Esophagus (tissue), 2 donors: ENCODE data around the gene ANK3. TPM values are rescaled to one million over a fixed set of nuclear protein-coding genes. Genes with fewer than 3 reads are reported as not detected.

Experiments
- H3K27ac ChIP-seq, 2 donors: one replicate each; pipeline ENCODE4 v1.5.1; 2013; ENCODE audit warnings: low read depth in 2 of 2, mild to moderate bottlenecking in 2 of 2, inconsistent platforms in 1 of 2, low read length in 1 of 2, moderate library complexity in 1 of 2
- H3K27me3 ChIP-seq, 2 donors: one replicate each; pipeline ENCODE4 v1.6.1; 2013; ENCODE audit warnings: low read length in 2 of 2, control low read depth in 1 of 2, mild to moderate bottlenecking in 1 of 2; ENCODE audit not compliant: insufficient read depth in 2 of 2, control insufficient read depth in 1 of 2
- H3K36me3 ChIP-seq, 2 donors: one replicate each; pipeline ENCODE4 v1.6.1; 2013; ENCODE audit warnings: low read length in 1 of 2; ENCODE audit not compliant: control insufficient read depth in 2 of 2, insufficient read depth in 2 of 2
- H3K4me1 ChIP-seq, 2 donors: one replicate each; pipeline ENCODE4 v1.6.1; 2013; ENCODE audit warnings: low read length in 1 of 2; ENCODE audit not compliant: control insufficient read depth in 2 of 2, insufficient read depth in 2 of 2
- H3K4me3 ChIP-seq, 2 donors: one replicate each; pipeline ENCODE4 v1.5.1; 2013; ENCODE audit warnings: low read length in 2 of 2, mild to moderate bottlenecking in 2 of 2, low read depth in 1 of 2, moderate library complexity in 1 of 2
- H3K9me3 ChIP-seq, 2 donors: one replicate each; pipeline ENCODE4 v1.6.1; 2013; ENCODE audit warnings: mild to moderate bottlenecking in 2 of 2, low read depth in 1 of 2, low read length in 1 of 2, moderate library complexity in 1 of 2; ENCODE audit not compliant: control insufficient read depth in 2 of 2, insufficient read depth in 1 of 2
- WGBS, 2 donors: extraction: QIAGEN DNeasy Blood & Tissue Kit; methylation state at CpG; one replicate each; pipeline ENCODE4 v1.1.7; 2013; 5-methylcytosine and 5-hydroxymethylcytosine counted together
- polyA plus RNA-seq, 2 donors: library from polyadenylated mRNA; stranded (reverse); fragments of 200-250 nt; gene quantifications; one replicate each; pipeline ENCODE4 v1.2.3, GENCODE V29; 2013
- donor health status: healthy with polysubstance abuse.
- donor health status: Bipolar disorder and iron deficiency.

ANK3 gene
- polyA plus RNA-seq, 2 donors: 6.9 to 7.8 TPM

DNA sequence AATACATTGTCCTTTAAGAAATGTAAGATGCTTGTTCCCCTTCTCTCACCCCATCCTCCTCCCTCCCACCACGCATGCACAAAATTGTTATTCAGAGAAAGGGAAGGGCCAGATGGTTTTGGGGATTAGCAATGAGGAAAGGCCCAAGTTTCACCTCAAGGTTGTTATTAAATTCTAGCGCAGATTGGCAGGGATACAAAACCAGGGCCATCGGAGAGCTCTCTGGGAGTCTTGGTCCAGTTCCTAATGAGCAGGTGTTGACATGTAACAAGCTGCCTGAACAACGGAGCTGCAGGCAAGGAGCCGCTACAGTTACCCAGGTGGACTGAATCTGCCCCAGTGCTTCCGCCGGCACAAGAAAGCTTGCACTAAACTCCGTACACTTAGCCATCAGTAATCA lies 9.7 kb upstream of the ANK3 start:
- WGBS, 2 donors: 58 to 60% methylated on average over 8 of the region's 8 CpGs
- H3K4me3 ChIP-seq: no peak overlapping the region

DNA sequence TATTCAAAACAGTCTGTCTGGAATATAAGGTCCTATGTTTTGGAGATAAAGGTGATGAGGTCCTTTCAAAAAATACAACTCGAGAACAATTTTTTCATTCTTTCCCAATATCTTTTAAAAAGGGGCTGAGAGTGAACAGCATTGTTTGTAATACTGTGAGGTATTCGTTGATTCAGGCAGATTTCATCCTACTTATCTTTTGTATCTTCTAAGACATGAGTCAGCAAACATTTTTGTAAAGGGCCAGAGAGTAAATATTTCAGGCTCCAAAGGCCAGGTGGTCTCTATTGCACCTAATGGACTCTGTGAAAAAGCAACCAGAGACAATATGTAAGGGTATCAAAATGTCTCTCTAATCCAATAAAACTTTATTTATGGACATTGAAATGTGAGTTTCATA lies 8.1 kb upstream of the ANK3 start:
- H3K27ac ChIP-seq: no peak overlapping the region
- WGBS, 2 donors: 71 to 79% methylated on average over 2 of the region's 2 CpGs

More for the DNA sequence above, 9.7 kb upstream of the ANK3 start:
- Histone ChIP-seq H3K9me3 (no peaks in the 10 kb centered on the region), H3K27ac (no peak overlapping the region), H3K27me3 (no peaks in the 10 kb centered on the region), H3K4me1 (peaks cover 0 to 2% of the 10 kb centered on the region in 2 donors), H3K36me3 (no peaks in the 10 kb centered on the region)

DNA sequence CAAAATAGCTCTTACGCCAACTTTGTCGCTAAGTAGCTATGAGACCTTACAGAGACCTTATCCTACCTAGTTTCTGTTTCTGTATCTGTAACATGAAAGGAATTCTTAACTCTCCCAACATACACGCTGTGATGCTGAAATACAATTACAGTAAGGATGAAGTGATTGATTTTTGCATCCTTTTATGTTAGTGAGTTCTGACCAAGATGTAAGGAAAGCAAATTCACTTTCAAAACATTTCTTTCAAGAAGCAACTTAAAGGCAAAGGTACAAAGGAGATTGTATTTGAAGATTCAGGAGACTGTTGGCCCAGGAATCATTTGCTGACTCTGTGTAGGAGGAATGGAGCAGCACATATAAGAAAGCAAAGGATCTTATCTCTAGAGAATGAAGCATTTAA lies 7.1 kb upstream of the ANK3 start:
- no peak overlapping the region for H3K27ac ChIP-seq
- WGBS, 2 donors: 88 to 91% methylated on average over 3 of the region's 3 CpGs
- H3K4me1 ChIP-seq: peaks cover 0 to 4% of the 10 kb centered on the region in 2 donors
- no peaks in the 10 kb centered on the region for H3K9me3 ChIP-seq
- no peaks in the 10 kb centered on the region for H3K27me3 ChIP-seq
- no peaks in the 10 kb centered on the region for H3K36me3 ChIP-seq
- no peak overlapping the region for H3K4me3 ChIP-seq

More for the DNA sequence above, 8.1 kb upstream of the ANK3 start:
- Histone ChIP-seq H3K4me1 (peaks cover 0 to 4% of the 10 kb centered on the region in 2 donors), H3K36me3 (no peaks in the 10 kb centered on the region), H3K9me3 (no peaks in the 10 kb centered on the region), H3K4me3 (no peak overlapping the region), H3K27me3 (no peaks in the 10 kb centered on the region)

DNA sequence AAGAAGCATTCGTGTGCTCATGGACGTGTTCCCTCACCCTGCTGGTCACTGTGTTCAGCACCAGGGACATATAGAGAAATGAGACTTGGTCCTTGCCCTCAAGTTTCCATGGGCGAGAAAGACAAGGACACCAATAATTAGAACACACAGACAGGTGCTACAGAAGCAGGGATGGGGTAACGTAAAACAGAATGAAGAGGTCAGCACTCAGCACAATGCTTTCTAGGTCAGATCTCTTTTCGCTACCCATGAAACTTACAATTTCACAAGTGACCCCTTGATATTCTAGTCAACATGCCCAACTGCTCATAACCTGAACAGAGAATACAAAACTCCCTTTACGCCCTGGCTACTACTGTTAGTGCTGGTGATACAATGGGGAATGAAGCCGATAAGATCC lies 6.0 kb upstream of the ANK3 start:
- H3K27me3 ChIP-seq: no peaks in the 10 kb centered on the region
- no peak overlapping the region for H3K27ac ChIP-seq
- WGBS, 2 donors: 93 to 95% methylated on average over 7 of the region's 7 CpGs
- H3K9me3 ChIP-seq: no peaks in the 10 kb centered on the region
- H3K36me3 ChIP-seq: no peaks in the 10 kb centered on the region
- no peak overlapping the region for H3K4me3 ChIP-seq
- H3K4me1 ChIP-seq: peaks cover 0 to 4% of the 10 kb centered on the region in 2 donors

DNA sequence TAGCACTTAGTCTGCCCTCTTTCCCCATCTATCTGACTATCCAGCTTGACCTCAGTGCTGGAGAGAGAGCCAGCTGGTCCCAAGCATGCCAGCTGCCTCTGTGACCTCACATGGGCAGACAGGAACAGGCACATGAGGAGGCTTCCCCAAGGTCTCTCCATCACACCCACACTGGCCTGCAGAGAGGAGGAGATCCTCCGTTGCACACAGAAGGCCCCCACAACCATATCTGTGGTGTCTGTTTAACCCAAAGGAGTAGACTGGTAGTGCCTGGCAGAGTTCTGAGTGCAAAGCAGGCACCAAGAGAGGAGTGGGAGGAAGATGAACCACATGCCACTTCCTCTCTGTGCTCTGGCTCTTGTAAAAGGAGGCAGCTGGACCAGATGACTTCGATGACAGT lies 4.8 kb upstream of the ANK3 start:
- Histone ChIP-seq H3K36me3 (no peaks in the 10 kb centered on the region), H3K9me3 (no peaks in the 10 kb centered on the region), H3K27me3 (no peaks in the 10 kb centered on the region), H3K27ac (no peak overlapping the region), H3K4me3 (no peak overlapping the region), H3K4me1 (peaks cover 0 to 4% of the 10 kb centered on the region in 2 donors)
- 78 to 81% methylated on average over 2 of the region's 2 CpGs for WGBS, 2 donors

DNA sequence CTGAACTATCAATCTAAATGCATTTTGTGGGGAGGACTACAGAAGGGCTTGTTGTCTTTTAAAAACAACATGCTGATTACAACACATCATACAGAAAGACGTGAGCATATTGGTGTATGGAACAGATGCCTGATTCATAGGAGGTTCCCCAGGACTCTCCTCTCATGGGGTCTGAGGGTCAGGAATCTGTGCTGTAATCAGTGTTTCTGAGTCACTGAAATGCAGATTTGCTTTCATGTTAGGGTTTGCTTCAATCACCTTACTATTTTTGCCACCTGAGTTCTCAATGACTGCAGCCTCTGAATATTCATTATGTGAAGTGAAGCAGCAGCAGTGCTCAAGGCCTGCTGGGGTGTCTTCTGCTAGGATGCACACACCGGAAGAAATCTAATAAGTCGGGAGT lies 550 bp upstream of the ANK3 start:
- no peaks in the 10 kb centered on the region for H3K27me3 ChIP-seq
- H3K4me3 ChIP-seq: no peak overlapping the region
- no peaks in the 10 kb centered on the region for H3K36me3 ChIP-seq
- no peak overlapping the region for H3K27ac ChIP-seq
- 74 to 76% methylated on average over 3 of the region's 3 CpGs for WGBS, 2 donors
- peaks cover 0 to 4% of the 10 kb centered on the region in 2 donors for H3K4me1 ChIP-seq
- H3K9me3 ChIP-seq: no peaks in the 10 kb centered on the region

DNA sequence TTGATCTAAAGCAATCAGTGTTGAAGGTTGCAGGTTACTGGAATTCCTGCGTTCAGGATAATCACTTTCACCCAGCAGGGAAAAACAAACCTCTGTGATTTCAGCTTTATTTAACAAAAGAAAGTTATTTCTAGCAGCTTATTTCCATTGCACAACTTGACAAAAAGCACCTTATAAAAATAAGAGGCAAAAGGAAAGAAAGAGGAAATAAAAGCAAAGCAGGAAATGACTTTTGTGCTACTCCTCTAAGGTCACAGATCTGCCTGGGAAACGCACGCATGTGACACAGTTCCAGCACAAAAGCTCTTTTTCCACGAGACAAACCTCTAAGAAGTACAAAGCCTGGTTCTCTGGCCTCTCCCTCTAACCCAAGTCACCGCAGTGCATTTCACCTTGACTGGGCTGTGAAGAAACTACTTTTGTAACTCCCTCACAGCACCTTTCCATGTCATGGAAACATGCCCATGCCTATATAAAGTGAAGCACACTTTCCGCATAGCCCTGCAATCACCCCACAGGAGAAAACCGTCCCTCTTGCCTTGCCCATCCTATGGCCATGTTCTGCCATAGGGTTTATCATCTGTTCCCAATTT lies 870 bp downstream of the ANK3 start:
- H3K4me1 ChIP-seq: peaks cover 0 to 4% of the 10 kb centered on the region in 2 donors
- no peaks in the 10 kb centered on the region for H3K9me3 ChIP-seq
- no peaks in the 10 kb centered on the region for H3K36me3 ChIP-seq
- H3K27ac ChIP-seq: no peak overlapping the region
- WGBS, 2 donors: 72 to 74% methylated on average over 7 of the region's 7 CpGs
- no peak overlapping the region for H3K4me3 ChIP-seq
- no peaks in the 10 kb centered on the region for H3K27me3 ChIP-seq

DNA sequence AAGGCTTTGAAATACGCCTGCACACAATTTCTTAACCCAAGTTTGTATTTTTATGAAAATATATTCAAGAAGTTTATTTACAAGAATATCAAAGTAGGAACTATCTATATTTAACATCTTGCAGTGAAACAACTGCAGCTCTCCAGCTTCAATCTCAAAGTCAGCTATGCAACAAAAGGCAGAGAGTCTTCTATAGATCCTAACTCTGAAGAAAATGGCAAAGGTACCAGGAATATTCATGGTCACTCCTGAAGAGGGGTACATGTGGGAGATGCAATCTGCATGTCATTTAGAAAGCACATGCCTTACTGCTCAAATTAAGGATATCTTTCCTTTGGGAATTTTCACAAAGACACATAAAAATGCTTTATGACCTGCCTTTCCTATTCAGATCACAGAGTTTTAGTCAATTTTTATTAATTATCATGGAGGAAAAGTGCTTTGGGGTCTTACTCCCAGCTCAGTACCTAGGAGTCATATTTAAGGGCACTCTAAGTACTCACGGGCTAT lies 1.5 kb downstream of the ANK3 start:
- Histone ChIP-seq H3K4me1 (peaks cover 0 to 4% of the 10 kb centered on the region in 2 donors), H3K4me3 (no peak overlapping the region), H3K27ac (no peak overlapping the region), H3K27me3 (no peaks in the 10 kb centered on the region), H3K9me3 (no peaks in the 10 kb centered on the region), H3K36me3 (no peaks in the 10 kb centered on the region)
- WGBS, 2 donors: 92 to 93% methylated on average over 2 of the region's 2 CpGs

DNA sequence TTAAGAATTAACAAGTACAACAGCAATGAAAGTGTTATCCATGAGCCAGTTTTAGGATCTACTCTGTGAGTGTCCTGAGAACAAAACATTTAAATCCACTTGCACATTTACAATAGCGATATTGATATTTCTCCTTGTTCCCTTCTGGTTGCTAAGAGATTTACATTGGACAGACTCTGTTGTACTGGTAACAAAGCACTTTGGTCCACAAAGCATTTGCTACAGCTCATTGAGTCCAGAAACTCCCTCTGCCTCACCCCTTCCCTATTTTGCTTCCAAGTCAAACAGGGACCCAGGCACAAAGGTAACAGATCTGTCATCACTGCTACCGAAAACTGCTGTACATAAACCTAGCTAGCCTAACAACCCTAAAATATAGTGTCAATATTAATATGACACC lies 2.1 kb downstream of the ANK3 start:
- Histone ChIP-seq H3K4me3 (no peak overlapping the region), H3K9me3 (no peaks in the 10 kb centered on the region), H3K4me1 (peaks cover 0 to 4% of the 10 kb centered on the region in 2 donors), H3K27ac (no peak overlapping the region), H3K27me3 (no peaks in the 10 kb centered on the region), H3K36me3 (no peaks in the 10 kb centered on the region)
- WGBS, 2 donors: 80 to 84% methylated on average over 2 of the region's 2 CpGs

DNA sequence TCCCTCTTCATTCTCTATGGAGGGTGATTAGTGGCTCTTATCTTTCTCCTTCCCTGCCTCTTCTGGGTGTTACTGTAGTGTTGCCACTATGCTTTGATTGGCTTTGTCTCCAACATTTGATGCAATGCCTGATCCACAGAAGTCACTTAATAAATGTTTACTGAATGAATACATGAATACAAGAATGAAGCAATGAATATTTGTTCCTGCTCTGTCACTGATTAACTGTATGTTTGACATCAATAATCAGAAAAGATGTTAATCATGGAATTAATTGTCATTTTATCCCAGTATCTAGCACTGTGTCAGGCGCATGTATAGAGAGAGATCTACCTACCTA lies 4.3 kb downstream of the ANK3 start:
- Histone ChIP-seq H3K27me3 (no peaks in the 10 kb centered on the region), H3K36me3 (no peaks in the 10 kb centered on the region), H3K4me3 (no peak overlapping the region), H3K9me3 (no peaks in the 10 kb centered on the region), H3K27ac (no peak overlapping the region), H3K4me1 (peaks cover 0 to 4% of the 10 kb centered on the region in 2 donors)
- 93 to 98% methylated on average over 1 of the region's 1 CpG for WGBS, 2 donors
